DND-41 (cell line): ENCODE data around the gene SMARCA2.

Experiments used
- ATAC-seq: fragments of 200-7000 bp; cut with Tn5 transposase; 3 replicates; pipeline ENCODE4 v1.9.1; 2021; ENCODE audit warnings: low read depth; ENCODE audit not compliant: insufficient read depth
- DNase-seq: peaks from one replicate; pipeline ENCODE4 v3.0.0-alpha.2; 2020
- H2AFZ ChIP-seq: 2 replicates; pipeline ENCODE4 v1.6.0; 2012; ENCODE audit warnings: low read depth, low read length
- H3K27ac ChIP-seq: 2 replicates; pipeline ENCODE4 v1.5.1; 2012; ENCODE audit warnings: low read length, inconsistent platforms
- H3K27me3 ChIP-seq: fragments of 200-600 bp; sonication (generic); 2 replicates; pipeline ENCODE4 v1.6.0; 2012; ENCODE audit warnings: low read length, mild to moderate bottlenecking, inconsistent platforms; ENCODE audit not compliant: insufficient read depth, poor library complexity
- H3K36me3 ChIP-seq: 2 replicates; pipeline ENCODE4 v1.5.1; 2012; ENCODE audit warnings: low read length, inconsistent platforms; ENCODE audit not compliant: insufficient read depth
- H3K4me1 ChIP-seq: 2 replicates; pipeline ENCODE4 v1.5.1; 2012; ENCODE audit warnings: mild to moderate bottlenecking, low read length; ENCODE audit not compliant: insufficient read depth
- H3K4me2 ChIP-seq: 2 replicates; pipeline ENCODE4 v1.6.0; 2012; ENCODE audit warnings: mild to moderate bottlenecking, moderate library complexity, low read length, inconsistent platforms; ENCODE audit not compliant: insufficient read depth
- H3K4me3 ChIP-seq, 2 experiments: fragments of 200-600 bp in 1 of 2; shearing (Covaris generic) in 1 of 2; 2 replicates each; pipeline ENCODE4 v1.5.1; 2012 to 2016; ENCODE audit warnings: inconsistent platforms in 2 of 2, low read length in 2 of 2, mild to moderate bottlenecking in 2 of 2, low read depth in 1 of 2, moderate library complexity in 1 of 2
- H3K79me2 ChIP-seq: 2 replicates; pipeline ENCODE4 v1.6.0; 2012; ENCODE audit warnings: low read length, inconsistent platforms; ENCODE audit not compliant: insufficient read depth
- H3K9ac ChIP-seq: 2 replicates; pipeline ENCODE4 v1.6.0; 2012; ENCODE audit warnings: low read depth, mild to moderate bottlenecking, inconsistent platforms, low read length, moderate library complexity
- H3K9me3 ChIP-seq: 2 replicates; pipeline ENCODE4 v1.5.1; 2012; ENCODE audit warnings: low read length, moderate library complexity, mild to moderate bottlenecking, inconsistent platforms; ENCODE audit not compliant: insufficient read depth, severe bottlenecking
- H4K20me1 ChIP-seq: 2 replicates; pipeline ENCODE4 v1.6.0; 2012; ENCODE audit warnings: low read length; ENCODE audit not compliant: insufficient read depth
- CTCF ChIP-seq: IDR thresholded peaks from 2 replicates; pipeline ENCODE4 v1.5.1; 2012; ENCODE audit warnings: borderline replicate concordance, low read length, moderate library complexity, mild to moderate bottlenecking; ENCODE audit not compliant: poor library complexity, severe bottlenecking; ENCODE audit errors: extremely low read depth
- EZH2 ChIP-seq: IDR thresholded peaks from 3 replicates; pipeline ENCODE4 v1.6.1; 2012; ENCODE audit warnings: borderline replicate concordance, low read depth, mild to moderate bottlenecking, moderate library complexity, low read length, inconsistent platforms; ENCODE audit not compliant: severe bottlenecking

Gene SMARCA2

GRCh38 chr9:2055203-2055658 lies 40.1 kb downstream of the SMARCA2 start:
- Histone ChIP-seq H3K36me3 (peaks cover 38% of the 10 kb centered on the region), H3K9ac (no peak overlapping the region), H2AFZ (no peak overlapping the region), H3K4me1 (peaks cover 22% of the 10 kb centered on the region), H3K79me2 (no peaks in the 10 kb centered on the region), H3K27me3 (no peaks in the 10 kb centered on the region), H3K4me3 (no peak overlapping the region), H3K27ac (no peak overlapping the region), H3K9me3 (no peaks in the 10 kb centered on the region), H4K20me1 (no peaks in the 10 kb centered on the region), H3K4me2 (no peak overlapping the region)
- no peak for DNase-seq
- no peak for ATAC-seq
- TF ChIP-seq EZH2 (no peak), CTCF (no peak)

GRCh38 chr9:2059274-2059929 lies 44.3 kb downstream of the SMARCA2 start:
- Histone ChIP-seq H3K27me3 (no peaks in the 10 kb centered on the region), H4K20me1 (no peaks in the 10 kb centered on the region), H3K9ac (no peak overlapping the region), H3K4me3 (no peak overlapping the region), H2AFZ (no peak overlapping the region), H3K79me2 (no peaks in the 10 kb centered on the region), H3K4me1 (peaks cover 2% of the 10 kb centered on the region), H3K36me3 (peaks cover 71% of the 10 kb centered on the region), H3K4me2 (no peak overlapping the region), H3K9me3 (no peaks in the 10 kb centered on the region), H3K27ac (no peak overlapping the region)
- TF ChIP-seq CTCF (no peak), EZH2 (no peak)
- no peak for DNase-seq
- no peak for ATAC-seq

- TF ChIP-seq CTCF (no peak), EZH2 (no peak)
- Histone ChIP-seq H3K9me3 (no peaks in the 10 kb centered on the region), H2AFZ (no peak overlapping the region), H3K27me3 (no peaks in the 10 kb centered on the region), H3K27ac (no peak overlapping the region), H4K20me1 (no peaks in the 10 kb centered on the region), H3K36me3 (peaks cover 67% of the 10 kb centered on the region), H3K4me1 (no peaks in the 10 kb centered on the region), H3K4me2 (no peak overlapping the region), H3K79me2 (no peaks in the 10 kb centered on the region), H3K4me3 (no peak overlapping the region), H3K9ac (no peak overlapping the region)
- ATAC-seq (no peak), DNase-seq (no peak)
Measured at GRCh38 chr9:2060424-2060823, 45.3 kb downstream of the SMARCA2 start.
